ENCODE results near the gene ABHD17A. TPM values are rescaled to one million over a fixed set of nuclear protein-coding genes. Genes with fewer than 3 reads are reported as not detected.

The ABHD17A gene
- total RNA-seq, 2 donors from 2014 or later = 92.6 to 99.5 TPM

GRCh38 chr19:1855828-1856255 lies 29.5 kb downstream of the ABHD17A start:
- Histone ChIP-seq H3K27me3 (no peaks in the 10 kb centered on the region), H3K36me3 (no peaks in the 10 kb centered on the region), H3K4me1 (peaks cover 0 to 92% of the 10 kb centered on the region in 2 donors), H3K4me3 (peak overlapping the region; percentile 20 to 56), H3K27ac (peak overlapping the region; percentile 83 to 88), H3K9me3 (no peaks in the 10 kb centered on the region)
- DNase-seq (ENCODE audit: low spot score) = no peak
- TF ChIP-seq CTCF (IDR thresholded peaks at IDR 0.05) = no peak

GRCh38 chr19:1855040-1855827 lies 30.1 kb downstream of the ABHD17A start:
- Histone ChIP-seq H3K36me3 (no peaks in the 10 kb centered on the region), H3K9me3 (no peaks in the 10 kb centered on the region), H3K4me3 (peak overlapping the region; percentile 20 to 56), H3K27me3 (no peaks in the 10 kb centered on the region), H3K27ac (peak overlapping the region; percentile 83 to 88), H3K4me1 (peaks cover 0 to 86% of the 10 kb centered on the region in 2 donors)
- TF ChIP-seq CTCF (IDR thresholded peaks at IDR 0.05) = peak in 1 of 2 donors; percentile 31
- peak; percentile 93 for DNase-seq (ENCODE audit: low spot score)

- H3K4me3 ChIP-seq = peak overlapping the region in 1 of 2 donors; percentile 56
- H3K36me3 ChIP-seq = no peaks in the 10 kb centered on the region
- H3K27me3 ChIP-seq = no peaks in the 10 kb centered on the region
- DNase-seq (ENCODE audit: low spot score) = no peak
- no peaks in the 10 kb centered on the region for H3K9me3 ChIP-seq
- peaks cover 0 to 80% of the 10 kb centered on the region in 2 donors for H3K4me1 ChIP-seq
- peak overlapping the region; percentile 83 to 88 for H3K27ac ChIP-seq
- TF ChIP-seq CTCF (IDR thresholded peaks at IDR 0.05) = no peak
These were observed 30.7 kb downstream of the ABHD17A start for GRCh38 chr19:1854542-1855039.

GRCh38 chr19:1854039-1854541 lies 31.2 kb downstream of the ABHD17A start:
- H3K36me3 ChIP-seq = no peaks in the 10 kb centered on the region
- H3K27me3 ChIP-seq = no peaks in the 10 kb centered on the region
- DNase-seq (ENCODE audit: low spot score) = no peak
- H3K27ac ChIP-seq = peak overlapping the region; percentile 19 to 83
- TF ChIP-seq CTCF (IDR thresholded peaks at IDR 0.05) = no peak
- no peaks in the 10 kb centered on the region for H3K9me3 ChIP-seq
- no peak overlapping the region for H3K4me3 ChIP-seq
- peaks cover 0 to 75% of the 10 kb centered on the region in 2 donors for H3K4me1 ChIP-seq

GRCh38 chr19:1853295-1854038 lies 31.8 kb downstream of the ABHD17A start:
- Histone ChIP-seq H3K4me1 (peaks cover 0 to 68% of the 10 kb centered on the region in 2 donors), H3K27ac (peak overlapping the region in 1 of 2 donors; percentile 83), H3K4me3 (no peak overlapping the region), H3K9me3 (no peaks in the 10 kb centered on the region), H3K36me3 (no peaks in the 10 kb centered on the region), H3K27me3 (no peaks in the 10 kb centered on the region)
- DNase-seq (ENCODE audit: low spot score) = peak; percentile 84
- TF ChIP-seq CTCF (IDR thresholded peaks at IDR 0.05) = peak; percentile 87 to 94

Measured in right atrium auricular region (tissue), 2 donors.